GM18868 (cell line): Measurements from ENCODE around the gene ABCB6.
"Not testable (repeated sequence)": the region's sequence is repeated elsewhere in the genome, so short reads cannot be mapped to it uniquely, and the experiment has no call there.

Experiments used
- ATAC-seq: cut with Tn5 transposase; IDR thresholded peaks from one replicate; pipeline ENCODE4 v1.9.1; 2021; ENCODE audit warnings: mild to moderate bottlenecking, moderate library complexity; ENCODE audit not compliant: unreplicated experiment

Gene ABCB6

GRCh38 chr2:219218732-219219701, at the start of gene ABCB6:
ABCB6 (minus strand) TSS chr2:219218958; CDS start chr2:219218673, 285 bp downstream.
- ATAC-seq: peak; percentile 75

DNA sequence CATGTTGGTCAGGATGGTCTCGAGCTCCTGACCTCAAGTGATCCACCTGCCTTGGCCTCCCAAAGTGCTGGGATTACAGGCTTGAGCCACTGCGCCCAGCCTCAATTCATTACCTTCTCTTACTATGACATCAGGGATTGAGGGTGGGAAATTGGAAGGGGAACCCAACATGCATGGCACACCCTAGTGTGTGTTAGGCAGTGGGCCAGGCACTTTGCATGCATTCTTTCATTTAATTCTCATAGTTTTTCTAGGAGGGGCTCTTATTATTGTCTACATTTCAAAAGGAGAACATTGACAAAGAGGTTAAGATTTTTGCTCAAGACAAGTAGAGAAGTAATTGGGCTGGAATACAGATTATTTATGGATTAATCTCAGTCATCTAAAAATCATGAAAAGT, 49.5 kb upstream of the ABCB6 start:
- no peak for ATAC-seq

DNA sequence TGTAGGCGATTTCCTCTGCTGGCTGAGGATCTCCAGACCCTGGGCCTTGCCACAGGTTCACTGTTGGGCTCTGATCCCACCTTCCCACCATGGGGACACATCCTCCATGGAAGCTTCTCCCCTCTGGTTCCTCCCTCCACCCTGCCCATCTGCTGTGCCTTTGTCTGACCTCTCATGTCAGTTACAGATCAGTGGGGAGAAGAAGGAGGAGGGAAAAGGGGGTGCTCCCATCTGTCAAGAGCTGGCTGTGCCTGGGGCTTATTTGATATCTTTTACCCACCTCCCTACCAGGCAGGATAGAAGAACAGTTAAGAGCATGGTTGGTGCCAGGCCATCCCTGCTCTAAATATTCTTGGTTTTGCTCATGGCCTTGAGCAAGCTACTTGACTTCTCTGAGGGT, 48.1 kb upstream of the ABCB6 start:
- no peak for ATAC-seq

DNA sequence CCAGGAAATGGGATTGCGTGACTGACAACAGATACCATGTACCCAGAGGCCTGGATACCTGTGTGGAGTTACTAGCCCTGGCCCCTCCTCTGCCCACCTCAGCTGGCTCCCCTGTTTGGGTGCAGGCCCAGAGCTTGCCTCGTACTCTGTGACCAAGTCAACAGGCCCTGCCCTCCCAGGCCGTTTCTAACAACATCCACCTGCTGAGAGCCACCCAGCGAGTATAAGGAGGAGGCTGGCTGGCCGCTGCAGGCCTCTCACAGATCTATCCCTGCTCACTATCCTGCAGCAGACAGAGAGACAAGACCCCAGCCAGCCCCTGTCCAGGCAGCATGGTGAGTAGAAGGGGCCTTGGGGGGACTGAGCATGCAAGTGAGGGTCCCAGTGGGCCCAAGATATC, 47.5 kb upstream of the ABCB6 start:
- ATAC-seq: no peak

DNA sequence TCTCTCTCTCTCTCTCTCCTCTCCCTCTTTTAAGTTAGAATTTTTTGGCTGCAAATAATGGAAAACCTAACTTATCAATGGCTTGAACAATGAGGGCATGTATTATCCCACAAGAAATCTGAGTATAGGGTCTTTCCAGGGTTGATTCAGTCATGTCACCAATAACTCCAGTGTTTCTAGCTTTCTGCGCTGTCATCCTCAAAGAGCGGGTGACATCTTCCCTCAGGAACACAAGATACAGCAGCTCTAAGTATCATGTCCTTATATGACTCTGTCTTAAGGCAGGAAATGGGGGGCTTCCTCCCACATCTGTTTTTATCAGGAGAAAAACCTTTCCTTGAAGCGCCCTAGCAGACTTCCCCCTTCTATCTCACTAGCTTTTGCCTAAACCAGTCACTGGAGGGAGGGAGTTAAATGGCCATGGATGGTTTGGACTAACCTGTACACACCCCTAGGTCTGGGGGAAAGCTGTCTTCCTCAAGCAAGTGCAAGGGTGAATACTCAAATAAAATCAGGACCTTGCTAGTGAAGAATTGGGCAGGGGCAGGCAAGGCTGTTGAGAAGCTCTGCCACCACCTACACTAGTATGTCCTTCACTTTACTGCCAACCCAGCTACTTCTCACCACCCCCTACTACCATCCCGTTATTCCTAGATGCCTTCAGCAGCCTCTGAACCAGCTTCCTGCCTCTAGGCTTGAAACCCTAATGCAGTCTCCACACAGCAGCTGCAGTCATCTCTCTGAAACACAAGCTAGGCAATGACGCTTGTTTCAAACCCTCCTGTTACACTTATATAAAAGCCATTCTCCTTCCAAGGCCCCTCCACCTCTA, 42.5 kb upstream of the ABCB6 start:
- ATAC-seq: no peak

- not testable (repeated sequence) for ATAC-seq
Measured at GRCh38 chr2:219258942-219259341, 40.2 kb upstream of the ABCB6 start.

- peak; percentile 35 for ATAC-seq
Measured at GRCh38 chr2:219254590-219255201, 35.9 kb upstream of the ABCB6 start.

- peak; percentile 73 for ATAC-seq
Measured at GRCh38 chr2:219253753-219254589, 35.2 kb upstream of the ABCB6 start, which contains the start of gene TUBA4A. TUBA4A (minus strand) TSS chr2:219253918; CDS start chr2:219253858, 60 bp downstream.

DNA sequence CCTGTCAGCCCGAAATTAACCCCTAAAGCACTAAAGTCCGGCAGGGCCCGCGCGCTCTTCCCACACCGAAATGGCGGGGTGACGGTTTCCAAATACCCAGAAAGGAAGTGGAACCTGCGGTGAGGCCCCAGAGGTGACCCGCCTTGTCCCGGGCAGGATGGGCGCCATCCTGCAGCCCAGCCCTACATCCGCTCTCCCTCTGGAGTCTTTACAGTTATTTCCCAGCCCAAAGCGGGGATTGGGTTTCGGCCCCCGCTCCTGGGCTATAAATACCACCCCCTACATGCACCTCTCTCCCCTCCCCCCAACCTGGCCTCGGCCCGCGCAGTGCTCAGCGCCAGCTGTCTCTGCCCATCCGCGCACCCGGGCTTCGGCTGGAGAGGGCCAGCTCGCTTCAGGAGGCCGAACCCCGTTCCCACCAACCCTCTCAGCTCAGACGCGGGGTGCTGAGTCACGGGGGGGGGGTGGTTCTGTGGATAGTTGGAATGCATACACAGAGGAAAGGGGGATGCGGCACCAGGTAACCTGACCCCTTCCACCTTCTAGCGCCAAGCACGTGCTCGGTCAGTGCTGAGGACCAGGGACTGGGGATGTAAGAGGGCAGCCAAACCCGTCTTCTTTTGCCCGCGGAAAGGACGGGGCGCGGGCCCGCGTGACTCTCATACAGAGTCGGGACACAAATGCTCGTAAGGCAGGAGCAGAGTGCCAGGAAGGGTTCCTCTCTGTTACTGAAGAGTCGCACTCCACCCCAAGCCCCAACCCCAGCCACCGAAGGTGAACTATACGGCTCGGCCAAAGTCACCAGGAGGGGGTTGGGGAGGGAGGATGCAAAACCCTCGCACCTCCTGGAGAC, 34.4 kb upstream of the ABCB6 start, which contains the start of gene TUBA4B:
Gene TUBA4B (plus strand): TSS at position 344 of the 853 bp plus-strand sequence. CDS start 165 bp downstream, at position 509.
- no peak for ATAC-seq

DNA sequence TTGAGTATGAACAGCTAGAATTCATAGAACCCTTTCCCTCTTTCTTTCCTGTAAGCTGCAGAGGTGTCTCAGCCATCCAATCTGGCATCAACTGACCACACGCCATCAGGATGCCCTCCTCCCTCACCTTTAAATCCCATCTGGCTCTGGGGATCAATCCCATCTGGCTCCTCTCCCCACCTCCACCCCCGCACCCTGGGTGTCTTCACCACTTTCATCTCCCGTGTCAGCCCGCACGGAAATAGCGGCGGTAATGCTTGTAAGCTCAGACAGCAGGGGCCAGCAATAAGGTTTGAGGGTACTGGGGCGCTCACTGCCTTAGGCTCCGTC, 33.8 kb upstream of the ABCB6 start:
- no peak for ATAC-seq

- no peak for ATAC-seq
Measured at GRCh38 chr2:219252084-219252483, 33.3 kb upstream of the ABCB6 start.

DNA sequence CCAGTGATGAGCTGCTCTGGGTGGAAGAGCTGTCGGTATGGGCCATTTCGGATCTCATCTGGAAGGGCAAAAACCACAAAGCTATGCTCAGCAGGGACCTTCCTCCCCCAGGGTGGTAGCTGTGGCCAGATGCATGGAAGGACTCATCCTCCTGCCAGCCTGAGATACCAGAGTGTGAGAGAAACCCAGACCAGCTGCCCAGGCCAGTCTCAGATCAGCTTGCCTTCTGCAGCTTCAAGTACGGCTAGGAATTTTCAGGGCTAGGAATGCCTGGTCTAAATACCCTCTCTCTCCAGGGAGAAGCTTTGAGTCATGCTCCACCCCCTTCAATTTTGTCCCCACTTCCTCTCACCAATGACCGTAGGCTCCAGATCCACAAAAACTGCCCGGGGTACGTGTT, 32.9 kb upstream of the ABCB6 start:
- ATAC-seq: no peak

DNA sequence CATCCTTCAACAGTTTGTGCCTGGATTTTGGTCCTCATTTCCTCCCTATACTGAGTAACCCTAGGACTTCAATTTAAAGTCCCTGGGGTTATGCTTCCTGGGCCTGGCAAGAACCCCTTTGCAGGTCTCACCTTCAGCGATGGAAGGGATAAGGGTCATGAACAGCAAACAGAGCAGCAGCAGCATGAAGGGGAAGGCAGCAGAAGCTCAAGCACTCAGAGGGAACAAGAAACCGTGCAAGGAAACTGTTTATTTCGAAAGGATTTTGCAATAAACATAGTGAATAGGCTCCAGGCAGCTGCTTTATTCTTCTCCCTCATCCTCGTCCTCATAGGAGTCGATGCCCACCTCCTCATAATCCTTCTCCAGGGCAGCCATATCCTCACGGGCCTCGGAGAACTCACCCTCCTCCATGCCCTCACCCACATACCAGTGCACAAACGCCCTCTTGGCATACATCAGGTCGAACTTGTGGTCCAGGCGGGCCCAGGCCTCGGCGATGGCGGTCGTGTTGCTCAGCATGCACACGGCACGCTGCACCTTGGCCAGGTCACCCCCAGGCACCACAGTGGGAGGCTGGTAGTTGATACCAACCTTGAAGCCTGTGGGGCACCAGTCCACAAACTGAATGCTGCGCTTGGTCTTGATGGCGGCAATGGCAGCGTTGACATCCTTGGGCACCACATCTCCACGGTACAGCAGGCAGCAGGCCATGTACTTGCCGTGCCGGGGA, 31.5 kb upstream of the ABCB6 start:
- no peak for ATAC-seq

- ATAC-seq: no peak
Measured at GRCh38 chr2:219249203-219249980, 30.6 kb upstream of the ABCB6 start.

GRCh38 chr2:219248845-219249202, 30.1 kb upstream of the ABCB6 start:
- ATAC-seq: no peak

GRCh38 chr2:219247678-219248642, 29.2 kb upstream of the ABCB6 start:
- ATAC-seq: no peak

- ATAC-seq: no peak
Measured at GRCh38 chr2:219246559-219246958, 27.8 kb upstream of the ABCB6 start.
